Measurements from ENCODE around the gene GCAT.

DNA sequence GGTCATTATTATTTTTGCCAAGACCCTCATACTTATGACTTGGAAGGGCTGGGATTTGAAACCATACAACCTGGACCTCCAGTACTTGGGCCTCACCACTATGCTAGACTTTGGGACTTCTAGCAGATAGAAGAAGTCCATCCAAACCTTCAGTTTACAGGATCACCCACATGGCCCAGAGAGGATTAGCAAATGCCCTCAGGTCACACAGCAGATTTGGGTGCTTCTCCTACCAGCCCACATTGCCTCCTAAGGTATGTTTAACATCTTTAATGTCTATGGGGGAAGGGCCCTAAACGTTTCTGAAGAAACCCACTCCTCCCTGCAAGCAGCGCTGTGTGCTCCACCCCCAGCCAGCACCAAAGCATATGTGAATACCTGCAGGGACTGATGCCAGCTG lies 17.5 kb upstream of the GCAT start:
- TF ChIP-seq POLR2A (IDR thresholded peaks at IDR 0.05), result no peak
- TF ChIP-seq POLR2AphosphoS5 (IDR thresholded peaks at IDR 0.05), result no peak
- TF ChIP-seq, protein P1, sequence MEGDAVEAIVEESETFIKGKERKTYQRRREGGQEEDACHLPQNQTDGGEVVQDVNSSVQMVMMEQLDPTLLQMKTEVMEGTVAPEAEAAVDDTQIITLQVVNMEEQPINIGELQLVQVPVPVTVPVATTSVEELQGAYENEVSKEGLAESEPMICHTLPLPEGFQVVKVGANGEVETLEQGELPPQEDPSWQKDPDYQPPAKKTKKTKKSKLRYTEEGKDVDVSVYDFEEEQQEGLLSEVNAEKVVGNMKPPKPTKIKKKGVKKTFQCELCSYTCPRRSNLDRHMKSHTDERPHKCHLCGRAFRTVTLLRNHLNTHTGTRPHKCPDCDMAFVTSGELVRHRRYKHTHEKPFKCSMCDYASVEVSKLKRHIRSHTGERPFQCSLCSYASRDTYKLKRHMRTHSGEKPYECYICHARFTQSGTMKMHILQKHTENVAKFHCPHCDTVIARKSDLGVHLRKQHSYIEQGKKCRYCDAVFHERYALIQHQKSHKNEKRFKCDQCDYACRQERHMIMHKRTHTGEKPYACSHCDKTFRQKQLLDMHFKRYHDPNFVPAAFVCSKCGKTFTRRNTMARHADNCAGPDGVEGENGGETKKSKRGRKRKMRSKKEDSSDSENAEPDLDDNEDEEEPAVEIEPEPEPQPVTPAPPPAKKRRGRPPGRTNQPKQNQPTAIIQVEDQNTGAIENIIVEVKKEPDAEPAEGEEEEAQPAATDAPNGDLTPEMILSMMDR (IDR thresholded peaks at IDR 0.05), result no peak
- no peak for TF ChIP-seq EP300 (IDR thresholded peaks at IDR 0.05)
